Measurements from ENCODE around the gene PXK. TPM values are rescaled to one million over a fixed set of nuclear protein-coding genes. Genes with fewer than 3 reads are reported as not detected.
"Not testable (repeated sequence)": the region's sequence is repeated elsewhere in the genome, so short reads cannot be mapped to it uniquely, and the experiment has no call there.

PXK gene
- polyA plus RNA-seq, 4 donors = 24.0 to 31.0 (median 28.4) TPM

DNA sequence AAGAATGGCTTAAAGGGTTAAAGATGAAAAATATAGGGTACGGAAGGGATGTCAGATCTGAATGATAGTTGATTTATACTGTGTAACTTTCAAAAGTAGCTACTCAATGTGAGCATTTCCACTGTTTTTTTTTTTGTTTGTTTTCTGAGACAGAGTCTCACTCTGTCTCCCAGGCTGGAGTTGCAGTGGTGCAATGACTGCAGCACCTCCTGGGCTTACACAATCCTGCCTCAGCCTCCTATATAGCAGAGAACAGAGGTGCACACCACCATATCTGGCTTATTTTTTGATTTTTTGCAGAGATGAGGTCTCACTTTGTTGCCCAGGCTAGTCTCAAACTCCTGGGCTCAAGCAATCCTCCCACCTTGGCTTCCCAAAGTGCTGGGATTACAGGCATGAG lies 9.9 kb upstream of the PXK start:
- DNase-seq (ENCODE audit: low read depth in 4 of 4, low spot score in 3 of 4) = no peak

DNA sequence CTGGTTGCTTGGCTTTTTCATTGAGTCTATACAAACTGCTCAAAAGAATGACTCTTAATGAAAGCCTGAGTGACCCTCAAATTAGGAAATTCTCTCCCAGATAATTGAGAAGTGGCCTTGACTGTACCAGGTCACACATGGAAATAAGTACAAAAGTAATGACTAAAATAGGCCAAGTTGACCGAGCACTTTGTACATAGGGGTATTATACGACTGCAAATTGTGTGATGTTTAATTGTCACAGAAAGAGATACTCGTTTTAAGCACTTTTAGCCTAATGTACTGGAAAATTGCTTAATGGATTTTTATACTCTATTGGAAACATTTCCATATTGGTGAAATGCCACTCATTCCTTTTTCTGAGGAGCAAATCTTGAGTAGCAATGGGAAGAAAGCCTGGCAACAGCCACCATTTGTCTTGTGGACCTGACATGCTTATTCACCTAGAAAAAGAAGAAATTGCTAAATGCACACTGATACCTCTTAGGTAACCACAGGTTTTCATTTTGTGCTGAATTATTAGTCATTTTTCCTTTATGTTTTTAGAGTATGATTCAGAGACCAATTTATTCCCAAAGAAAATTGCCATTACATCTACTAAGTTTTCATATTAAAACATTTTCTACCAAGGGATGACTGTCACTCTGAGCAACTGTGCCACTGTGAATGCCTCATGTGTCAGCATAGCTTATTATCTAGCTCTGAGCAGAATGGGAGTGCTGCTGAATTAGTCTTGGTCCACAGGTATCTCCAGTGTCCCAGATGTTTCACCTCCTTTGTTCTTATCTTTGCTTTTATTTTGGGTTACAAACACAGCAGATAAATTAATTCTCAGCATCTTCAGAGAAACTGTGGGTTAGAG lies 8.9 kb upstream of the PXK start:
- no peak for DNase-seq (ENCODE audit: low read depth in 4 of 4, low spot score in 3 of 4)

DNA sequence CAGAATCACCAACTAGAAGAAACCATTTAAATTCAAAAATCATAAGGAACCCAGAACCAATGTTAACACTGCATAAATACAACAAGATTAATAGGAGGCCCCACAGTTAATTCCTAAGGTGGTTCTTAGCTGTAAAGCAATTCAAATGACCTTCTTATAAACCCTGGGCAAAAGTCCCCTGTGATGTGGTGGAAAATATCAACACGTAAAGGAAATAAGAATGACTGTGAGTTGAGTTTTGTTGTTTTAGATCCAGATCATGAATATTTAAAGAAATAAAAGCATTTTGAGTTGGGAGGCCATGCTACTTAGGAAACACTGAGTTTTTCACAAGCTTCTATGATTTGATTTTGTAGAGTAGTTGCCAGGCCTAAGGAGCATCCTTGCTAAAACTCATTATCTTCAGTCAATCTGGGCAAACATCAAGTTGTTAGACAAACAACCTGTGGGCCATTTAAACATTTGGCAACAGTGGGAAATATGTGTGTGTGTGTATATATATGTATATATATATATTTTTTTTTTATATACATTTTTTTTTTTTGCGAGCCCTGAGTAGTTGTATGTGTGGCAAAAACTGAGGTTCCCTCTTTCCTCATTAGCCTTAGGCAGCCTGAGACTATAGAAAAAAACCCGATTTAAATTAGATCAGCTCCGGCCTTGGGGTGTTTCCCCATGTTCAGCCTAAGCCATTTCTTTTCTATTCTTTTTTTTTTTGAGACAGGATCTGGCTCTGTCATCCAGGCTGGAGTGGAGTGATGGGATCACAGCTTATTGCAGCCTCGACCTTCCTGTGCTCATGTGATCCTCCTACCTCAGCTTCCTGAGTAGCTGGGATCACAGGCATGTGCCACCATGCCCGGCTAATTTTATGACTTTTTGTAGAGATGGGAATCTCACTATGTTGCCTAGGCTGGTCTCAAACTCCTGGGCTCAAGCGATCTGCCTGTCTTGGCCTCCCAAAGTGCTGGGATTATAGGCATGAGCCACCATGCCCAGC lies 8.0 kb upstream of the PXK start:
- DNase-seq (ENCODE audit: low read depth in 4 of 4, low spot score in 3 of 4) = no peak

GRCh38 chr3:58325525-58325992 lies 7.1 kb upstream of the PXK start:
- no peak for DNase-seq (ENCODE audit: low read depth in 4 of 4, low spot score in 3 of 4)

DNA sequence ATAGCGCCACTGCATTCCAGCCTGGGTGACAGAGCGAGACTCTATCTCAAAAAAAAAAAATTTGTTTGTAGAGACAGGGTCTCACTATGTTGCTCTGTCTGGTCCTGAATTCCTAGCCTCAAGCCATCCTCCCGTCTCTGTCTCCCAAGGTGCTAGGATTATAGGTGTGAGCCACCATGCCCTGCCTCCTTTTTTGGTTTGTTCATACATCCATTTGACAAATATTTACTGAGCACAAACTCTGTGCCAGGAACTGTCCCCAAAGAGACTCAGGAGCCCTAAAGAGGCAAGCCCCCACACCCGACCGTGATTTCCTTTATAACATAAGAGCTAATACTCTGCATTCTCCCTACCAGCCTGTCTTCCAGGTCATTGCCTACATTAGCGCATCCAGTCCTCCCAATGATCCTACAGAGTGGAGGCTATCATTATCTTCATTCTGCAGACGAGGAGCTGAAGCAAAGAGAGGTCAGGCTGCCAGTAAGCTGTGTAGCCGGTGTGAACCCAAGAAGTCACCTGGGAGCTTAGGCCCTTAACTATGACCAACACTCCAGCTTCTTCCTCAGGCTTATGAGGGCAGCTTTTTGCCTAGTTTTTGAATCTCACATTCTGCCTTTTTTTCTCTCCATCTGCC lies 6.3 kb upstream of the PXK start:
- DNase-seq (ENCODE audit: low read depth in 4 of 4, low spot score in 3 of 4) = no peak

DNA sequence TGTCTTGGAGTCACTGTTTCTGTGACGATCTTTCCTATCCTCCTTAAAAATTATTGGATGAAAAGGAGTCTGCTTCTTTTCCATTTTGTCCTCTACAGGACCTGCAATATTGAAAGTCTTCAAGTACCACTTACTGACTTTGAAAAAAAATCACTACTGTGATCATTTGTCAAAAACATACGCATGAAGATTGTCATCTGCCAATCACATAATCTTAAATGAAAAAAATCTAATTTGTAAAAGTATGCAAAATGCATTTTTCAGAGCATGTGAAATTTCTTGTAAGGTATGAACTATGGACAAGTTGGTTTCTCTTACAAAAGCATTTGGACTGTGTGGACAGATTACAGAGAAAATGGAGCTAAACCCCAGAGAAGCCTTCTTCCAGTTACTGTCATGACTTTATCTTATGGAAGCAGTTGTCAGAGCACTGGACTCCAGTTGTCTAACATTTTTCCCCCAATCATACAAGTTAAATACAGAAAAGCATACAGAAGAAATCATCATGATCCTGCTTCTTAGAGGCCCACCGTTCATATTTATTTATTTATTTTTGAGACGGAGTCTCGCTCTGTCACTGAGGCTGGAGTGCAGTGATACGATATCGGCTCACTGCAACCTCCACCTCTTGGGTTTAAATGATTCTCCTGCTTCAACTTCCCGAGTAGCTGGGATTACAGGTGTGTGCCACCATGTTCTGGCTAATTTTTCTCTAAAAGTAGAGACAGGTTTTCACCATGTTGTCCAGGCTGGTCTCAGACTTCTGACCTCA lies 3.4 kb upstream of the PXK start:
- no peak for DNase-seq (ENCODE audit: low read depth in 4 of 4, low spot score in 3 of 4)

GRCh38 chr3:58329922-58330413 lies 2.7 kb upstream of the PXK start:
- no peak for DNase-seq (ENCODE audit: low read depth in 4 of 4, low spot score in 3 of 4)

- DNase-seq (ENCODE audit: low read depth in 4 of 4, low spot score in 3 of 4) = no peak
These were observed 1.0 kb upstream of the PXK start for GRCh38 chr3:58331593-58332152.

DNA sequence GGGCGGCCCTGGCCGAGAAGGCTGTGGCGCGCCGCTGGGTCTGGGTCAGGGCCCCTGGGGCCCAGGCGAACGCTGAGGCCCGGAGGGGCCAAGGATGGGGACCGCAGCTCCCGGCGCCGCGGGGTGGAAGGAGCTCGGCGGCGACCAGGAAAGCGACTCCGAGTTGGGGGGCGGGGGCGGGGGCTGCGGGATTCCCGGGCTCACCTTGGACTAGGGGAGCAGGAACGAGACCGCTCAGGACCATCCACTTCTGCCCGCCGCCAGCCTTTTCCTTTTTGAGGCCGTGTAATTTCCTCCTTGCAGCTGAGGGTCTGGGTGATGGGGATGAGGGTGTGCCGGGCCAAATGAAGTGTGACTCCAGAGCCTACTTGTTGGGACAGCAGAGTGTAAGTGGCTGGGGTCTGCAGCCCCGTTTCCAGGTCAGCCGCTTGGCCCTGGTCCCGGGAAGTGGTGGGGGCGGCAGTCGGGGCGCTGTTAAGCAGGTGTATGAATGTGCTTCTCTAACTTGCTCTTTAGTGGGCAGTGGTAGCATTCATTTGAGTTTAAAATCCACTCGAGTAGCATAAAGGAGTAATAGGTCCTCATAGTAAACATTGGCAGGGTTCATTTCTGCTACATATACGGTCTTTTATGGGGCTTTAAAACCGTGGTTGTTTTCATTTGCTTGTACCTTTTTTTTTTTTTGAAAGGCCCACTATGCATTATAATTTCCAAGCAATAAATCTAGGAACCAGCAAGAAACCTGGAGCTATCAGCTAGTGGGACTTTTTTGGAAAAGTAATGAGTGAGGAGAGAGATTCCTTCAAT lies 717 bp downstream of the PXK start:
- DNase-seq (ENCODE audit: low read depth in 4 of 4, low spot score in 3 of 4) = no peak

DNA sequence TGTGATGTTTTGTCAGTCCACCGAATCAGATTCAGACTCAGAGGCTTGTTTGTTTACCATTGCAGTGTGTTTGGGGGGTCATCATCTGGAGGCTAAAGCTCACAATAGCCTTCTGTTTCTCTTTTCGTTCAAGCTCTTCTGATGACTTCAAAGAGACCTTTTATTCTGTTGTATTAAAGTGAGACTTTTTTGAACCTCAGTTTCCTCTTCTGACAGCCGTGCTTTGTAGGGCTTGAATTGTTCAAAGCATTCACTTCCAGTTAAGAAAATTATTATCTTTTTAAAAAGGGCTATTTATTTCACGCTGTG lies 1.3 kb downstream of the PXK start:
- no peak for DNase-seq (ENCODE audit: low read depth in 4 of 4, low spot score in 3 of 4)

DNA sequence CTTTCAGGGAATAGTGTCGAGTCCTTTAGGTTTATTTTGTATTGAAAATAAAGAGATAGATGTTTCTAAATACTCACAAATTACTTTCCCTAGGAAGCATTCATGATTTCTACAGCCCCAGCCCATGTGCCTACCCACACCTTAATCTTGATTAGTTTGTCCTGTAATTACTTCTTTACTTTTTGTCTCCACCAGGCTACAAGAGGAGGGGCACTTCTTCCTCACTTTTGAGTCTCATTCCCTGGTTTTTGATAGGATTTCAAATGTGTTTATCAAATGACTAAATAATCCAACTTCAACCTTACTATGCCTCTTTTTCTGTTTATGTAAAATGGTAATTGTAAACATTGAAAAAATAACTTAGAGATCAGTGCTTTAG lies 1.8 kb downstream of the PXK start:
- DNase-seq (ENCODE audit: low read depth in 4 of 4, low spot score in 3 of 4) = no peak

GRCh38 chr3:58335652-58335947 lies 2.9 kb downstream of the PXK start:
- DNase-seq (ENCODE audit: low read depth in 4 of 4, low spot score in 3 of 4) = no peak

DNA sequence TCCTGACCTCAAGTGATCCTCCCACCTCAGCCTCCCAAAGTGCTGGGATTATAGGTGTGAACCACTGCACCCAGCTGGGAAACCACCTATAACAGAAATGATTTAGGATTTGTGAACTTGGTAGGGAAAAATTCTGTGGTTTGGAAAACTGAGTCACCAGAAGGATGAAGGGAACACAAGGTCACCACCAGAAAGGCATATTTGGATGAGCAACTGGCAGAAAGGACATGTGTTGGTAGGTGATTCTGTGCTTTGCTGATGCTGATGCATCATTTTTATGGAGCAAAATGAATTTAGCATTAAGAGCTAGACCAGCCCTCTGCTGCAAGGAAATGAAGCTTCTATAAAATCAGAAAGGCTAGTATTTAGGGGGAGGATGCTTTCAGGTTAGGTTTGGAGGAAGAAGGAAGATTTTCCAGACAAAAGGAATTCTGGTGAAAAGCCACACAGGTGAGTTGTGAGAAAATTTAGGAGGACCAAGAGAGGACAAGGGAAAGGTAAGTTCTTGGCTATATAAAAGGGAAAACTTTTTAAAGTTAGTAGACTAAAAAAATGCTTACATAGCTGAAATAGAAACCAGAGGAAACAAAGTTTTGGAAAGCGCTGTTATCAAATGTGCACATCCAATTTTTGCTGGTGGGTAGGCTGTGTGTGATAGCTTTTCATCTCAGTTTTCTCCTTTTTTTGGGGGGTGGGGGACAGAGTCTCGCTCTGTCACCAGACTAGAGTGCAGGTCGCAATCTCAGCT lies 3.6 kb downstream of the PXK start:
- no peak for DNase-seq (ENCODE audit: low read depth in 4 of 4, low spot score in 3 of 4)

- no peak for DNase-seq (ENCODE audit: low read depth in 4 of 4, low spot score in 3 of 4)
These were observed 4.5 kb downstream of the PXK start for GRCh38 chr3:58337190-58337589.

DNA sequence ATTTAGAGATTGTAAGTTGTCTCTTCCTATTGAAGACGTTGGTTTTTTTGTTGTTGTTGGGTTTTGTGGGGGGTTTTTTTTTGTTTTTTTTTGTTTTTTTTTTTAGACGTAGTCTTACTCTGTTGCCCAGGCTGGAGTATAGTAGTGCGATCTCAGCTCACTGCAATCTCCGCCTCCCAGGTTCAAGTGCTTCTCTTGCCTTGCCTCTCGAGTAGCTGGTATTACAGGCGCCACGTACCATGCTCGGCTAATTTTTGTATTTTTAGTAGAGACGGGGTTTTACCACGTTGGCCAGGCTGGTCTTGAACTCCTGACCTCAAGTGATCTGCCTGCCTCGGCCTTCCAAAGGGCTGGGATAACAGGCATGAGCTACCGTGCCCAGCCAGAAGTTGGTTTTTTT lies 6.5 kb downstream of the PXK start:
- not testable (repeated sequence) for DNase-seq (ENCODE audit: low read depth in 4 of 4, low spot score in 3 of 4)

DNA sequence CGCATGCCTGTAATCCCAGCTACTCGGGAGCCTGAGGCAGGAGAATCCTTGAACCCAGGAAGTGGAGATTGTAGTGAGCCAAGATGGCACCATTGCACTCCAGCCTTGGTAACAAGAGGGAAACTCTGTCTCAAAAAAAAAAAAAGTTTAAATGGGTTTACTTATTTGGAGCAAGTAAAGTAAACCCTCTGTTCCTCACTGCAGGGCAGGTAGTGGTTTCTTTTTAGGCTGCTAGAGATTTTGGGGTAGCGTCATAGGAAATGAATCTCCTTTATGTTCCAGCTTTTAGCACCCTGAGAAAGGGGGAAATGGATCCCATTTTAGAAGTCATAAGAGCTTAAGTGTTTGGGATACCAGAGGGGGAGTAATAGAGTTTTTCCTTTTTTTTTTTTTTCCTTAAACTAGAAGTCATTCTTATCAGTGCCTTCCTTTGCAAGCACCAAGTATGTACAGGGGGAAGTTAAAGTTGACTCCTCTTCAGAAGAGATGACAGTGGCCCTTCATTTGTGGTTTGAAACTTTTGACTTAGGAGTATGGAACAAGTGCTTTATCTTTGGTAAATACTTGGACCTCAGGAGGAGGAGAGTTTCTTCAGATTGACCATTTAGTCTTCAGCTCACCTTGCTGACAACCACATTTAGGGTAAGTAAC lies 8.0 kb downstream of the PXK start:
- DNase-seq (ENCODE audit: low read depth in 4 of 4, low spot score in 3 of 4) = no peak

- DNase-seq (ENCODE audit: low read depth in 4 of 4, low spot score in 3 of 4) = no peak
These were observed 8.7 kb downstream of the PXK start for GRCh38 chr3:58341376-58341775.

GRCh38 chr3:58342676-58343075 lies 10.0 kb downstream of the PXK start:
- DNase-seq (ENCODE audit: low read depth in 4 of 4, low spot score in 3 of 4) = no peak

Measured in right renal pelvis (tissue), 4 donors.